Ecto neural progenitor cell (in vitro differentiated cells): ENCODE results near the gene CLCN7.
"Not testable (repeated sequence)": the region's sequence is repeated elsewhere in the genome, so short reads cannot be mapped to it uniquely, and the experiment has no call there.

ENCODE experiments used
- DNase-seq: peaks from one replicate; pipeline ENCODE4 v3.0.0-alpha.2; 2018; ENCODE audit warnings: low spot score

Gene CLCN7

GRCh38 chr16:1487395-1488053 is 12.7 kb upstream of the CLCN7 start:
- no peak for DNase-seq

GRCh38 chr16:1486551-1487390 is 11.9 kb upstream of the CLCN7 start:
- no peak for DNase-seq

- no peak for DNase-seq
Measured at GRCh38 chr16:1485847-1486496, 11.1 kb upstream of the CLCN7 start.

- no peak for DNase-seq
Measured at GRCh38 chr16:1481906-1482835, 7.3 kb upstream of the CLCN7 start.

GRCh38 chr16:1478937-1479336 is 4.1 kb upstream of the CLCN7 start:
- DNase-seq, result not testable (repeated sequence)

GRCh38 chr16:1477033-1477432 is 2.2 kb upstream of the CLCN7 start:
- DNase-seq, result no peak

GRCh38 chr16:1475552-1476114 is 805 bp upstream of the CLCN7 start:
- no peak for DNase-seq

GRCh38 chr16:1474082-1474795 is 589 bp downstream of the CLCN7 start:
- DNase-seq, result no peak

GRCh38 chr16:1472974-1473373 is 1.9 kb downstream of the CLCN7 start:
- DNase-seq, result no peak

- no peak for DNase-seq
Measured at GRCh38 chr16:1471569-1472194, 3.1 kb downstream of the CLCN7 start.

- DNase-seq, result no peak
Measured at GRCh38 chr16:1470481-1471251, 4.2 kb downstream of the CLCN7 start.

GRCh38 chr16:1469693-1470201 is 5.1 kb downstream of the CLCN7 start:
- no peak for DNase-seq

GRCh38 chr16:1469141-1469540 is 5.7 kb downstream of the CLCN7 start:
- DNase-seq, result not testable (repeated sequence)

- DNase-seq, result no peak
Measured at GRCh38 chr16:1468426-1468810, 6.4 kb downstream of the CLCN7 start.

GRCh38 chr16:1466968-1467521 is 7.8 kb downstream of the CLCN7 start:
- DNase-seq, result no peak

- no peak for DNase-seq
Measured at GRCh38 chr16:1466054-1466453, 8.8 kb downstream of the CLCN7 start.

GRCh38 chr16:1465567-1465915 is 9.3 kb downstream of the CLCN7 start:
- no peak for DNase-seq

GRCh38 chr16:1464894-1465566 is 9.8 kb downstream of the CLCN7 start:
- no peak for DNase-seq
